Smooth muscle cell (in vitro differentiated cells): ENCODE data around the gene CD300C. TPM values are rescaled to one million over a fixed set of nuclear protein-coding genes. Genes with fewer than 3 reads are reported as not detected.
"Not testable (repeated sequence)": the region's sequence is repeated elsewhere in the genome, so short reads cannot be mapped to it uniquely, and the experiment has no call there.

Experiments
- DNase-seq: peaks from one replicate; lab custom pipeline; 2025; ENCODE audit not compliant: unreplicated experiment; lab: John Stamatoyannopoulos, UW
- H2AFZ ChIP-seq: fragments of 200-600 bp; sonication (generic); 2 replicates; pipeline ENCODE4 v1.6.0; 2016; ENCODE audit warnings: antibody characterized with exemption, low read depth, mild to moderate bottlenecking
- H3F3A ChIP-seq: fragments of 200-600 bp; sonication (generic); 2 replicates; pipeline ENCODE4 v1.6.0; 2017; ENCODE audit warnings: antibody characterized with exemption, low read depth
- H3K27ac ChIP-seq: fragments of 200-600 bp; sonication (generic); 2 replicates; pipeline ENCODE4 v1.5.1; 2016; ENCODE audit warnings: low read depth, mild to moderate bottlenecking
- H3K27me3 ChIP-seq: fragments of 200-600 bp; sonication (generic); 2 replicates; pipeline ENCODE4 v1.6.1; 2016; ENCODE audit warnings: low read depth, mild to moderate bottlenecking
- H3K36me3 ChIP-seq: fragments of 200-600 bp; sonication (generic); 2 replicates; pipeline ENCODE4 v1.5.1; 2016; ENCODE audit warnings: low read depth
- H3K4me1 ChIP-seq: fragments of 200-600 bp; sonication (generic); 2 replicates; pipeline ENCODE4 v1.5.1; 2016; ENCODE audit warnings: low read depth
- H3K4me2 ChIP-seq: fragments of 200-600 bp; sonication (generic); 2 replicates; pipeline ENCODE4 v1.6.0; 2016; ENCODE audit warnings: mild to moderate bottlenecking
- H3K4me3 ChIP-seq: fragments of 200-600 bp; sonication (generic); 2 replicates; pipeline ENCODE4 v1.5.1; 2016; ENCODE audit warnings: mild to moderate bottlenecking
- H3K79me2 ChIP-seq: fragments of 200-600 bp; sonication (generic); 2 replicates; pipeline ENCODE4 v1.6.0; 2016; ENCODE audit warnings: low read depth, mild to moderate bottlenecking
- H3K9ac ChIP-seq: fragments of 200-600 bp; sonication (generic); 2 replicates; pipeline ENCODE4 v1.6.0; 2016; ENCODE audit warnings: low read depth
- H3K9me3 ChIP-seq: fragments of 200-600 bp; sonication (generic); replicated peaks from 2 replicates; pipeline ENCODE4 v1.5.1; 2016; ENCODE audit warnings: low read depth
- H4K20me1 ChIP-seq: fragments of 200-600 bp; sonication (generic); 2 replicates; pipeline ENCODE4 v1.6.0; 2016; ENCODE audit warnings: low read depth
- WGBS: methylation state at CpG from one replicate; pipeline ENCODE4 v1.1.7; 2016; ENCODE audit warnings: low lambda C conversion rate; 5-methylcytosine and 5-hydroxymethylcytosine counted together
- polyA plus RNA-seq: library from polyadenylated mRNA; unstranded; fragments of >200 nt; fragmentation: Nextera tagmentation; extraction: Ambion mirVana; gene quantifications from 2 replicates; pipeline ENCODE4 v1.2.1, GENCODE V29; 2016
- total RNA-seq: library from RNA; depleted of rRNA; stranded (reverse); fragments of >200 nt; gene quantifications from 2 replicates; pipeline ENCODE4 v1.2.3, GENCODE V29; 2014
- TF ChIP-seq, protein P1 (sequence below): fragments of 200-600 bp; sonication (generic); IDR thresholded peaks from 2 replicates; pipeline ENCODE4 v1.5.1; 2017; ENCODE audit warnings: borderline replicate concordance, mild to moderate bottlenecking, antibody characterized with exemption; ENCODE audit not compliant: insufficient read depth, poor library complexity, severe bottlenecking

The CD300C gene
- total and polyA plus RNA-seq, 2 experiments from 2014 or later = not detected

DNA sequence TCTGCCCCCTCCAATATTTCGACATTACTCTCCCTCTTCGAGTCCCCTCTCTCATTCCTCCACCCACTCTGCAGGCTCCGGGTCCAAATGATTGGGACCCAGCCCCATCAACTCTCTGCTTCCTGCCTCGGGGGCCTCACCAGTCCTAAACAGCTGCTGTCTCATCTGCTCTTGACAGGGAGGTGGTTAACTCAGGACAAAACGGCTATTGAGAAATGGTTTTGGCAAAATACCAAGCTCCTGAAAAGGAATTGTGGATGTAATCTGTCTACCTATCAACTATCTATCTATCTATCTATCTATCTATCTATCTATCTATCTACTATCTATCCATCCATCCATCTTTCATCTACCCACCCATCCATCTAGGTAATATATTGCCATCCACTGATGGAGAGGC is 19.2 kb upstream of the CD300C start:
- no peak for DNase-seq
- H3K27me3 ChIP-seq = peaks cover 3% of the 10 kb centered on the region
- H3K36me3 ChIP-seq = no peaks in the 10 kb centered on the region
- 76% methylated on average over 5 of the region's 5 CpGs for WGBS
- H3K9me3 ChIP-seq = no peaks in the 10 kb centered on the region
- H3K9ac ChIP-seq = no peak overlapping the region
- TF ChIP-seq, protein P1, sequence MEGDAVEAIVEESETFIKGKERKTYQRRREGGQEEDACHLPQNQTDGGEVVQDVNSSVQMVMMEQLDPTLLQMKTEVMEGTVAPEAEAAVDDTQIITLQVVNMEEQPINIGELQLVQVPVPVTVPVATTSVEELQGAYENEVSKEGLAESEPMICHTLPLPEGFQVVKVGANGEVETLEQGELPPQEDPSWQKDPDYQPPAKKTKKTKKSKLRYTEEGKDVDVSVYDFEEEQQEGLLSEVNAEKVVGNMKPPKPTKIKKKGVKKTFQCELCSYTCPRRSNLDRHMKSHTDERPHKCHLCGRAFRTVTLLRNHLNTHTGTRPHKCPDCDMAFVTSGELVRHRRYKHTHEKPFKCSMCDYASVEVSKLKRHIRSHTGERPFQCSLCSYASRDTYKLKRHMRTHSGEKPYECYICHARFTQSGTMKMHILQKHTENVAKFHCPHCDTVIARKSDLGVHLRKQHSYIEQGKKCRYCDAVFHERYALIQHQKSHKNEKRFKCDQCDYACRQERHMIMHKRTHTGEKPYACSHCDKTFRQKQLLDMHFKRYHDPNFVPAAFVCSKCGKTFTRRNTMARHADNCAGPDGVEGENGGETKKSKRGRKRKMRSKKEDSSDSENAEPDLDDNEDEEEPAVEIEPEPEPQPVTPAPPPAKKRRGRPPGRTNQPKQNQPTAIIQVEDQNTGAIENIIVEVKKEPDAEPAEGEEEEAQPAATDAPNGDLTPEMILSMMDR = no peak
- H3K27ac ChIP-seq = no peak overlapping the region
- no peak overlapping the region for H3K4me3 ChIP-seq
- H3K4me1 ChIP-seq = peaks cover 3% of the 10 kb centered on the region
- peaks cover 5% of the 10 kb centered on the region for H3F3A ChIP-seq
- H4K20me1 ChIP-seq = no peaks in the 10 kb centered on the region
- no peak overlapping the region for H2AFZ ChIP-seq
- H3K79me2 ChIP-seq = no peaks in the 10 kb centered on the region
- H3K4me2 ChIP-seq = no peak overlapping the region

- 100% methylated on average over 1 of the region's 1 CpG for WGBS
These were observed 17.4 kb upstream of the CD300C start for GRCh38 chr17:74563358-74563757.

DNA sequence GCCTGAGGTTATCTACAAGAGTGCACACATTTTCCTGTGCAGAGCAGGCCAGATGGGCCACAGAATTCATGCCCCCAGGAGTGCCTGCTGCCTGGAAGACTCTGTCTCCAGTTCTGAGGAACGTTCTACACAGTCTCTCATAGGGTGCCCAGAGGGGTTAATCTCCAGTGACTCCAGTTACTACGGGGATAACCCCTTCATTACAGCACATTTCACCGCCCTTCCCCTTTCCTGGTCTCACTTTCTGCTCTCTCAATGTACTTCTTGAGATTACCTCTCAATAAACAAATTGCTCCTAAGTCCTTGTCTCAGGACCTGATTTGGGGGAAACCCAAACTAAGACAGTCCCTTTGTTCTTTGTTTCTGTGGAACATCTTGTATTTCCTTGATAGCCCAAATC is 15.7 kb upstream of the CD300C start:
- Histone ChIP-seq H3F3A (no peaks in the 10 kb centered on the region), H3K4me1 (no peaks in the 10 kb centered on the region), H3K9me3 (no peaks in the 10 kb centered on the region), H3K4me2 (no peak overlapping the region), H4K20me1 (no peaks in the 10 kb centered on the region), H3K9ac (no peak overlapping the region), H3K79me2 (no peaks in the 10 kb centered on the region), H3K27ac (no peak overlapping the region), H3K4me3 (no peak overlapping the region), H3K27me3 (peaks cover 3% of the 10 kb centered on the region), H3K36me3 (no peaks in the 10 kb centered on the region), H2AFZ (no peak overlapping the region)
- 92% methylated on average over 3 of the region's 3 CpGs for WGBS
- no peak for DNase-seq
- TF ChIP-seq, protein P1 = no peak

More at GRCh38 chr17:74563358-74563757, 17.4 kb upstream of the CD300C start:
- no peak overlapping the region for H3K9ac ChIP-seq
- no peak for DNase-seq
- H3K27ac ChIP-seq = no peak overlapping the region
- peaks cover 3% of the 10 kb centered on the region for H3K27me3 ChIP-seq
- no peaks in the 10 kb centered on the region for H4K20me1 ChIP-seq
- H3K4me2 ChIP-seq = no peak overlapping the region
- H3K36me3 ChIP-seq = no peaks in the 10 kb centered on the region
- no peak overlapping the region for H2AFZ ChIP-seq
- H3K79me2 ChIP-seq = no peaks in the 10 kb centered on the region
- no peaks in the 10 kb centered on the region for H3F3A ChIP-seq
- H3K4me3 ChIP-seq = no peak overlapping the region
- TF ChIP-seq, protein P1 = no peak
- H3K4me1 ChIP-seq = no peaks in the 10 kb centered on the region
- no peaks in the 10 kb centered on the region for H3K9me3 ChIP-seq

DNA sequence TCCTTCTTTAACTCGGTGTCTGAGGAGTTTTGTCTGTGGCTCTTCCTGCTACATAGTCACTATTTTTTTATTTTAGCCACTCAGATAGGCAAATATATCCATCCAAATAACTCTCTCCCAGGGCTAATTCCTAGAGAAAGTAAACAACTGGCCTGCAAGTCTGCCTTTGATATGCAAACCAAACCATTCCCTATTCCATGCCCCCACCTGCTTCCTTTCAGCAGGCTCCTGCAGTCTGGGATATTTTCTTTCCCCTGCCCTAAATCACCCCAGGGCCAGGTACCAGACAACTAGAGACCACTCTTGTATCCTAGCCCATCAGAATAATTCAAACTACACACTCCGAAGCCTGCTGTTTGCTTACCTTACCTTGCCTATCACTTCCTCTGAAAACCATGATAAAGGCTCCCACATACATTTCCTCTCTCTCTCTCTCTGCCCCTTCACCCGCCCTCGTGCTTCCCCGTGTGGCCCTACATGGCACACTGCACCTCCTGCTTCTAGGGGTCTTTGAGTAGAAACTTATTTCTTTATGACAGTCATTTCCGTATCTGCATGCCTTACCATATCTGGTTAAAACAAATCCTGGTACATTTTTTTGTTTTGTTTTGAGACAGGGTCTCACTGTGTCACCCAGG is 13.1 kb upstream of the CD300C start:
- TF ChIP-seq, protein P1 = no peak
- Histone ChIP-seq H3K27ac (no peak overlapping the region), H3K9ac (no peak overlapping the region), H3K79me2 (no peaks in the 10 kb centered on the region), H3K27me3 (peaks cover 4% of the 10 kb centered on the region), H3F3A (no peaks in the 10 kb centered on the region), H2AFZ (no peak overlapping the region), H3K4me3 (no peak overlapping the region), H3K36me3 (no peaks in the 10 kb centered on the region), H3K9me3 (no peaks in the 10 kb centered on the region), H3K4me2 (no peak overlapping the region), H4K20me1 (no peaks in the 10 kb centered on the region), H3K4me1 (no peaks in the 10 kb centered on the region)
- 83% methylated on average over 6 of the region's 6 CpGs for WGBS
- no peak for DNase-seq

DNA sequence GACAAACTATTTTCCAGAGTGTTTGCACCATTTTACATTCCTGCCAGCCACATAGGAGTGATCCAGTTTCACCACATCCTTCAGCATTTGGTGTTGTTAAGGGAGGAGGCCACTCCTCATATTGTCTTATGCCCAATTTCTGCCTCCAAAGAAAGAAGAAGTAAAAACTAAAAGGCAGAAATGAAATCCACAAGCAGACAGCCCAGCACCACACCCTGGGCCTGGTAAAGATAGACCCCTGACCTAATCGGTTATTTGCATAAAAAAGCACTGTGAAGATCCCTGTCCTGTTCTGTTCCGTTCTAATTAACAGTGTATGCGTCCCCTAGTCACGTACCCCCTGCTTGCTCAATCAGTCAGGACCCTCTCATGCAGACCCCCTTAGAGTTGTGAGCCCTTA is 12.5 kb upstream of the CD300C start:
- H3K4me2 ChIP-seq, H4K20me1 ChIP-seq, H3K79me2 ChIP-seq, H3F3A ChIP-seq, H3K27ac ChIP-seq, H3K9me3 ChIP-seq, H3K9ac ChIP-seq, H3K4me3 ChIP-seq, H3K4me1 ChIP-seq, H2AFZ ChIP-seq, H3K36me3 ChIP-seq, H3K27me3 ChIP-seq, DNase-seq: not testable (repeated sequence)
- 79% methylated on average over 4 of the region's 4 CpGs for WGBS
